Endothelial cell (in vitro differentiated cells): ENCODE measurements around the gene OR1D2. TPM values are rescaled to one million over a fixed set of nuclear protein-coding genes. Genes with fewer than 3 reads are reported as not detected.
"Not testable (repeated sequence)": the region's sequence is repeated elsewhere in the genome, so short reads cannot be mapped to it uniquely, and the experiment has no call there.

ENCODE experiments used
- DNase-seq: peaks from one replicate; pipeline ENCODE4 v3.0.0; 2021; ENCODE audit warnings: low spot score
- H3K27ac Mint-ChIP-seq: one replicate; pipeline ENCODE4 v1.8.0; 2021; ENCODE audit warnings: mixed read lengths, inconsistent platforms; ENCODE audit not compliant: unreplicated experiment
- H3K27me3 Mint-ChIP-seq: one replicate; pipeline ENCODE4 v1.8.0; 2021; ENCODE audit warnings: mild to moderate bottlenecking, moderate library complexity, mixed read lengths, inconsistent platforms; ENCODE audit not compliant: unreplicated experiment
- H3K36me3 Mint-ChIP-seq: one replicate; pipeline ENCODE4 v1.8.0; 2021; ENCODE audit warnings: mild to moderate bottlenecking, low read depth, mixed read lengths, inconsistent platforms; ENCODE audit not compliant: unreplicated experiment
- H3K4me1 Mint-ChIP-seq: one replicate; pipeline ENCODE4 v1.8.0; 2021; ENCODE audit warnings: mild to moderate bottlenecking, mixed read lengths, inconsistent platforms; ENCODE audit not compliant: unreplicated experiment
- H3K4me3 Mint-ChIP-seq: one replicate; pipeline ENCODE4 v1.8.0; 2021; ENCODE audit warnings: mild to moderate bottlenecking, mixed read lengths, inconsistent platforms; ENCODE audit not compliant: unreplicated experiment
- H3K9me3 Mint-ChIP-seq: one replicate; pipeline ENCODE4 v1.8.0; 2021; ENCODE audit warnings: mixed read lengths, inconsistent platforms; ENCODE audit not compliant: unreplicated experiment
- CTCF ChIP-seq: fragments of 200-600 bp; sonication (generic); IDR thresholded peaks from one replicate; pipeline ENCODE4 v1.5.0; 2021; ENCODE audit warnings: antibody characterized with exemption; ENCODE audit not compliant: unreplicated experiment
- long read RNA-seq: library from polyadenylated mRNA; unstranded; transcript quantifications from one replicate; pipeline ENCODE4 v2.0.0, GENCODE V29; 2020; ENCODE audit not compliant: unreplicated experiment
- total RNA-seq: library from RNA; stranded (reverse); fragmentation: NEBNext Ultra II Directional; extraction: Animal tissue kit (Norgen Biotek cat#: 25700); gene quantifications from one replicate; pipeline ENCODE4 v1.2.1, GENCODE V29; 2021; ENCODE audit not compliant: unreplicated experiment

Gene OR1D2
- total RNA-seq: not detected
- long read RNA-seq: 0 reads

GRCh38 chr17:3104322-3104721 is at the start of gene OR1D2:
Gene OR1D2, minus strand, starts transcription at chr17:3104422. Its CDS starts 11,426 bp downstream, at chr17:3092996.
- H3K9me3 Mint-ChIP-seq: no peaks in the 10 kb centered on the region
- H3K27me3 Mint-ChIP-seq: peaks cover 1% of the 10 kb centered on the region
- no peak within 1 kb of the TSS for H3K4me3 Mint-ChIP-seq
- no peaks in the 10 kb centered on the region for H3K4me1 Mint-ChIP-seq
- TF ChIP-seq CTCF: no peak
- no peak within 1 kb of the TSS for H3K27ac Mint-ChIP-seq
- DNase-seq: no peak
- H3K36me3 Mint-ChIP-seq: no peaks in the 10 kb centered on the region

GRCh38 chr17:3137494-3137893 is 33.3 kb upstream of the OR1D2 start:
- H3K27me3 Mint-ChIP-seq, H3K4me1 Mint-ChIP-seq, H3K27ac Mint-ChIP-seq, DNase-seq, H3K4me3 Mint-ChIP-seq, H3K36me3 Mint-ChIP-seq, H3K9me3 Mint-ChIP-seq: not testable (repeated sequence)

- no peaks in the 10 kb centered on the region for H3K27me3 Mint-ChIP-seq
- no peaks in the 10 kb centered on the region for H3K9me3 Mint-ChIP-seq
- no peaks in the 10 kb centered on the region for H3K36me3 Mint-ChIP-seq
- no peaks in the 10 kb centered on the region for H3K4me1 Mint-ChIP-seq
- no peak within 1 kb of the TSS for H3K4me3 Mint-ChIP-seq
- TF ChIP-seq CTCF: no peak
- no peak for DNase-seq
- no peak within 1 kb of the TSS for H3K27ac Mint-ChIP-seq
Measured at GRCh38 chr17:3127451-3127850, 23.2 kb upstream of the OR1D2 start, which contains the start of gene OR1G1. Gene OR1G1, minus strand, starts transcription at chr17:3127551. Its CDS starts 0 bp downstream, at chr17:3127551.

- not testable (repeated sequence) for H3K4me1 Mint-ChIP-seq, H3K9me3 Mint-ChIP-seq, H3K4me3 Mint-ChIP-seq, H3K36me3 Mint-ChIP-seq, DNase-seq, H3K27me3 Mint-ChIP-seq, H3K27ac Mint-ChIP-seq
Measured at GRCh38 chr17:3073850-3074249, 30.4 kb downstream of the OR1D2 start.

GRCh38 chr17:3065192-3065591 is 39.0 kb downstream of the OR1D2 start:
- not testable (repeated sequence) for DNase-seq, H3K4me1 Mint-ChIP-seq, H3K9me3 Mint-ChIP-seq, H3K27me3 Mint-ChIP-seq, H3K27ac Mint-ChIP-seq, H3K36me3 Mint-ChIP-seq, H3K4me3 Mint-ChIP-seq

- H3K27me3 Mint-ChIP-seq, H3K27ac Mint-ChIP-seq, DNase-seq, H3K36me3 Mint-ChIP-seq, H3K4me3 Mint-ChIP-seq, H3K4me1 Mint-ChIP-seq, H3K9me3 Mint-ChIP-seq: not testable (repeated sequence)
Measured at GRCh38 chr17:3063507-3063906, 40.7 kb downstream of the OR1D2 start, which contains the start of gene OR1D5. Gene OR1D5, minus strand, starts transcription at chr17:3063607. Its CDS starts 0 bp downstream, at chr17:3063607.

GRCh38 chr17:3062824-3063377 is 41.3 kb downstream of the OR1D2 start:
- H3K9me3 Mint-ChIP-seq, H3K36me3 Mint-ChIP-seq, DNase-seq, H3K4me1 Mint-ChIP-seq, H3K4me3 Mint-ChIP-seq, H3K27ac Mint-ChIP-seq, H3K27me3 Mint-ChIP-seq: not testable (repeated sequence)

- H3K27me3 Mint-ChIP-seq, H3K4me1 Mint-ChIP-seq, H3K9me3 Mint-ChIP-seq, H3K27ac Mint-ChIP-seq, H3K36me3 Mint-ChIP-seq, H3K4me3 Mint-ChIP-seq, DNase-seq: not testable (repeated sequence)
Measured at GRCh38 chr17:3054868-3055267, 49.4 kb downstream of the OR1D2 start.
